IMR-90 (cell line): Measurements from ENCODE around the gene CLDN24. TPM values are rescaled to one million over a fixed set of nuclear protein-coding genes. Genes with fewer than 3 reads are reported as not detected.

ENCODE experiments used
- ATAC-seq: fragments of 200-7000 bp; cut with Tn5 transposase; 2 replicates; pipeline ENCODE4 v1.9.1; 2020; ENCODE audit warnings: low read depth, mild to moderate bottlenecking, moderate library complexity
- BruUV-seq: library from RNA; stranded (reverse); fragments of 400-500 nt; replicated peaks from 2 replicates; lab custom pipeline; 2021; lab: Mats Ljungman, UMichigan
- CTCF ChIA-PET: fragments of 300-600 bp; formaldehyde crosslinking; extraction: SDS; loops from one replicate; lab custom pipeline; 2021; ENCODE audit warnings: antibody characterized with exemption; lab: Yijun Ruan, JAX
- POLR2A ChIA-PET: fragments of 300-600 bp; sonication (Branson Sonifier 250); formaldehyde crosslinking; loops from one replicate; lab custom pipeline; 2022; ENCODE audit warnings: antibody characterized with exemption; ENCODE audit not compliant: unreplicated experiment; lab: Charles Lee
- DNase-seq: peaks from one replicate; pipeline ENCODE4 v3.0.0; 2013
- H2AFZ ChIP-seq: replicated peaks from 2 replicates; pipeline ENCODE3; 2013; ENCODE audit warnings: low read length, mild to moderate bottlenecking; ENCODE audit not compliant: poor library complexity
- H2AK5ac ChIP-seq: 2 replicates; pipeline ENCODE4 v1.6.1; 2013; ENCODE audit warnings: low read depth, low read length, inconsistent platforms
- H2AK9ac ChIP-seq: replicated peaks from 2 replicates; pipeline ENCODE3; 2013; ENCODE audit warnings: mild to moderate bottlenecking, low read depth, low read length, moderate library complexity; ENCODE audit not compliant: poor library complexity
- H2BK120ac ChIP-seq: 2 replicates; pipeline ENCODE4 v1.6.1; 2013; ENCODE audit warnings: low read depth, low read length, inconsistent platforms
- H2BK15ac ChIP-seq: 3 replicates; pipeline ENCODE4 v1.6.1; 2013; ENCODE audit warnings: low read depth, low read length, inconsistent platforms
- H2BK20ac ChIP-seq: 2 replicates; pipeline ENCODE4 v1.6.1; 2013; ENCODE audit warnings: low read depth, mild to moderate bottlenecking, inconsistent platforms, low read length, moderate library complexity
- H2BK5ac ChIP-seq: 2 replicates; pipeline ENCODE4 v1.6.1; 2013; ENCODE audit warnings: mild to moderate bottlenecking, low read depth, low read length, inconsistent platforms; ENCODE audit not compliant: poor library complexity, severe bottlenecking
- H3K14ac ChIP-seq: replicated peaks from 2 replicates; pipeline ENCODE4 v1.6.1; 2013; ENCODE audit warnings: low read depth, low read length, inconsistent platforms
- H3K18ac ChIP-seq: 2 replicates; pipeline ENCODE4 v1.6.1; 2013; ENCODE audit warnings: low read depth, low read length, control low read depth
- H3K23ac ChIP-seq: 2 replicates; pipeline ENCODE4 v1.6.1; 2013; ENCODE audit warnings: low read depth, low read length, inconsistent platforms
- H3K27ac ChIP-seq: 2 replicates; pipeline ENCODE4 v1.5.1; 2013; ENCODE audit warnings: mild to moderate bottlenecking, control low read depth, low read length; ENCODE audit not compliant: insufficient read depth
- H3K27me3 ChIP-seq: 2 replicates; pipeline ENCODE4 v1.6.1; 2013; ENCODE audit warnings: low read length; ENCODE audit not compliant: control insufficient read depth, insufficient read depth
- H3K36me3 ChIP-seq: 2 replicates; pipeline ENCODE4 v1.6.1; 2013; ENCODE audit warnings: low read length, mixed read lengths; ENCODE audit not compliant: control insufficient read depth, insufficient read depth
- H3K4ac ChIP-seq: 2 replicates; pipeline ENCODE4 v1.6.1; 2013; ENCODE audit warnings: low read depth, low read length, inconsistent platforms
- H3K4me1 ChIP-seq: 2 replicates; pipeline ENCODE4 v1.6.1; 2013; ENCODE audit warnings: low read length, mixed read lengths; ENCODE audit not compliant: control insufficient read depth, insufficient read depth
- H3K4me2 ChIP-seq: 2 replicates; pipeline ENCODE4 v1.6.1; 2013; ENCODE audit warnings: low read depth, mild to moderate bottlenecking, control low read depth, low read length, moderate library complexity
- H3K4me3 ChIP-seq: 2 replicates; pipeline ENCODE4 v1.5.1; 2013; ENCODE audit warnings: low read depth, mild to moderate bottlenecking, control low read depth, low read length, moderate library complexity; ENCODE audit not compliant: insufficient read depth
- H3K56ac ChIP-seq: 2 replicates; pipeline ENCODE4 v1.6.1; 2013; ENCODE audit warnings: low read length, inconsistent platforms; ENCODE audit not compliant: insufficient read depth; ENCODE audit errors: extremely low read depth
- H3K79me1 ChIP-seq, 2 experiments: 2 replicates each; pipeline ENCODE4 v1.6.1; 2013; ENCODE audit warnings: low read length in 2 of 2, inconsistent platforms in 1 of 2, low read depth in 1 of 2
- H3K9ac ChIP-seq: 2 replicates; pipeline ENCODE4 v1.6.1; 2013; ENCODE audit warnings: low read depth, low read length, control low read depth
- H3K9me1 ChIP-seq: 2 replicates; pipeline ENCODE4 v1.6.1; 2013; ENCODE audit warnings: low read length, inconsistent platforms; ENCODE audit not compliant: insufficient read depth
- H3K9me3 ChIP-seq: 2 replicates; pipeline ENCODE4 v1.6.1; 2013; ENCODE audit warnings: low read length; ENCODE audit not compliant: control insufficient read depth, insufficient read depth
- H4K20me1 ChIP-seq: 2 replicates; pipeline ENCODE4 v1.6.1; 2013; ENCODE audit warnings: low read length, inconsistent platforms; ENCODE audit not compliant: insufficient read depth
- H4K5ac ChIP-seq: 2 replicates; pipeline ENCODE4 v1.6.1; 2013; ENCODE audit warnings: mild to moderate bottlenecking, low read depth, low read length, control low read depth
- H4K8ac ChIP-seq, 2 experiments: 2 replicates each; pipeline ENCODE4 v1.6.1; 2013; ENCODE audit warnings: low read depth in 2 of 2, low read length in 2 of 2, control low read depth in 1 of 2, inconsistent platforms in 1 of 2
- H4K91ac ChIP-seq: 2 replicates; pipeline ENCODE4 v1.6.1; 2013; ENCODE audit warnings: low read depth, low read length, inconsistent platforms; ENCODE audit not compliant: insufficient read depth
- BHLHE40 ChIP-seq: fragments of 150-350 bp; IDR thresholded peaks from 2 replicates; pipeline ENCODE4 v1.6.1; 2016; ENCODE audit warnings: mild to moderate bottlenecking, low read depth, low read length
- CEBPB ChIP-seq: IDR thresholded peaks from 2 replicates; pipeline ENCODE4 v1.6.1; 2012; ENCODE audit warnings: low read depth, low read length, improper control_type of control experiment
- CHD1 ChIP-seq: IDR thresholded peaks from 2 replicates; pipeline ENCODE4 v1.6.1; 2012; ENCODE audit warnings: low read depth, low read length, improper control_type of control experiment
- CTCF ChIP-seq: conservative IDR thresholded peaks from 2 replicates; pipeline ENCODE4 v1.5.1; 2012; ENCODE audit warnings: mild to moderate bottlenecking, low read depth, low read length, improper control_type of control experiment
- ELK1 ChIP-seq: fragments of 150-350 bp; IDR thresholded peaks from 2 replicates; pipeline ENCODE4 v1.6.1; 2016; ENCODE audit warnings: low read depth, mild to moderate bottlenecking, low read length, moderate library complexity, borderline replicate concordance
- FOS ChIP-seq: fragments of 150-350 bp; IDR thresholded peaks from 2 replicates; pipeline ENCODE4 v1.6.1; 2016; ENCODE audit warnings: low read depth, low read length
- MAFK ChIP-seq: IDR thresholded peaks from 2 replicates; pipeline ENCODE4 v1.6.1; 2012; ENCODE audit warnings: low read depth, low read length, improper control_type of control experiment
- MAZ ChIP-seq: IDR thresholded peaks from 2 replicates; pipeline ENCODE4 v1.6.1; 2012; ENCODE audit warnings: low read depth, mild to moderate bottlenecking, low read length, improper control_type of control experiment, moderate library complexity, borderline replicate concordance
- MXI1 ChIP-seq: IDR thresholded peaks from 2 replicates; pipeline ENCODE4 v1.6.1; 2012; ENCODE audit warnings: low read depth, mild to moderate bottlenecking, low read length, moderate library complexity, borderline replicate concordance
- NFE2L2 ChIP-seq: fragments of 150-350 bp; IDR thresholded peaks from 2 replicates; pipeline ENCODE4 v1.6.1; 2016; ENCODE audit warnings: low read depth, mild to moderate bottlenecking, low read length
- POLR2A ChIP-seq: IDR thresholded peaks from 2 replicates; pipeline ENCODE4 v1.6.1; 2012; ENCODE audit warnings: mild to moderate bottlenecking, low read depth, low read length
- RAD21 ChIP-seq: IDR thresholded peaks from 2 replicates; pipeline ENCODE4 v1.6.1; 2012; ENCODE audit warnings: low read length, improper control_type of control experiment
- RCOR1 ChIP-seq: IDR thresholded peaks from 2 replicates; pipeline ENCODE4 v1.6.1; 2012; ENCODE audit warnings: mild to moderate bottlenecking, low read length, improper control_type of control experiment; ENCODE audit not compliant: insufficient replicate concordance
- RFX5 ChIP-seq: IDR thresholded peaks from 2 replicates; pipeline ENCODE4 v1.8.0; 2012; ENCODE audit warnings: low read depth, mild to moderate bottlenecking, low read length, moderate library complexity
- SMC3 ChIP-seq: fragments of 150-350 bp; IDR thresholded peaks from 2 replicates; pipeline ENCODE4 v1.6.1; 2016; ENCODE audit warnings: low read depth, mild to moderate bottlenecking, antibody characterized with exemption, low read length, moderate library complexity
- USF2 ChIP-seq: fragments of 150-350 bp; IDR thresholded peaks from 2 replicates; pipeline ENCODE4 v1.6.1; 2017; ENCODE audit warnings: mild to moderate bottlenecking, antibody characterized with exemption, low read length, low read depth
- WGBS, 2 experiments: methylation state at CpG; one replicate each; pipeline versions ENCODE4 v1.1.5 to v1.1.7; 2013; ENCODE audit warnings: missing lambda C conversion rate in 2 of 2; ENCODE audit not compliant: insufficient read length in 1 of 2; ENCODE audit errors: extremely low coverage in 2 of 2; 5-methylcytosine and 5-hydroxymethylcytosine counted together
- dilution Hi-C: fragments of 300-500 bp; cut with HindIII; formaldehyde crosslinking; loops from one replicate; pipeline ENCODE4 v1.14.3; 2018; ENCODE audit warnings: low sequenced_read_pairs; ENCODE audit not compliant: unreplicated experiment
- in situ Hi-C: fragments of 300-500 bp; cut with MboI; formaldehyde crosslinking; loops from 3 replicates; pipeline ENCODE4 v1.14.3; 2019; ENCODE audit warnings: low sequenced_read_pairs, inconsistent platforms, mixed read lengths
- intact Hi-C: fragments of 100-400 bp; cut with micrococcal nuclease; formaldehyde crosslinking; loops from 2 replicates; pipeline ENCODE4 v1.10.0; 2022
- polyA plus RNA-seq, 3 experiments: library from polyadenylated mRNA; depleted of rRNA; stranded (reverse); fragments of >200 nt; gene quantifications; 2 replicates each; pipeline ENCODE4 v1.2.3, GENCODE V29; 2012; ENCODE audit warnings: low replicate concordance in 1 of 3
- total RNA-seq: library from RNA; depleted of rRNA; stranded (reverse); fragments of >200 nt; gene quantifications from 2 replicates; pipeline ENCODE4 v1.2.3, GENCODE V29; 2012

CLDN24 gene
- total and polyA plus RNA-seq, 2 of the 4 experiments (the other 2 are of a cell fraction): not detected

- Histone ChIP-seq H3K9me3 (no peaks in the 10 kb centered on the region), H2BK5ac (no peak overlapping the region), H4K91ac (no peak overlapping the region), H2BK15ac (no peak overlapping the region), H3K4me2 (no peak overlapping the region), H4K8ac (no peak overlapping the region), H3K4me1 (peaks cover 6% of the 10 kb centered on the region), H2BK120ac (no peak overlapping the region), H2AFZ (no peak overlapping the region), H3K23ac (no peak overlapping the region), H3K9me1 (no peaks in the 10 kb centered on the region), H3K9ac (no peak overlapping the region), H3K14ac (no peak overlapping the region), H3K56ac (no peak overlapping the region), H3K27ac (no peak overlapping the region), H2BK20ac (no peak overlapping the region), H3K36me3 (no peaks in the 10 kb centered on the region), H3K18ac (no peak overlapping the region), H4K5ac (no peak overlapping the region), H3K4ac (no peak overlapping the region), H3K79me1 (no peaks in the 10 kb centered on the region), H4K20me1 (no peaks in the 10 kb centered on the region), H3K27me3 (no peaks in the 10 kb centered on the region), H3K4me3 (no peak overlapping the region), H2AK5ac (no peak overlapping the region), H2AK9ac (no peak overlapping the region)
- in situ Hi-C loops (no loop called here), dilution Hi-C loops (no loop called here), intact Hi-C loops (no loop called here)
- no CpG with 5 or more reads among the region's 15 CpGs for WGBS, 2 experiments
- peak; percentile 77 for ATAC-seq
- TF ChIP-seq CTCF (peak; percentile 39), POLR2A (no peak), FOS (no peak), RAD21 (peak; percentile 46), RCOR1 (no peak), CEBPB (no peak), RFX5 (no peak), USF2 (no peak), MAFK (no peak), MXI1 (no peak), SMC3 (peak; percentile 16; the same call in 1 of the 2 replicates), BHLHE40 (peak; percentile 98), ELK1 (no peak), CHD1 (no peak), MAZ (no peak), NFE2L2 (no peak)
- ChIA-PET CTCF (interaction anchor here (0.6 to 0.7 kb wide), 2 partner anchors 16 to 349 kb away, joined by 3 read pairs; no protein-coding TSS in a partner anchor), POLR2A (no interaction called here)
- peak; percentile 57 for DNase-seq
- no TSS peak for BruUV-seq
Observed at GRCh38 chr4:183362916-183363542, 40.8 kb upstream of the CLDN24 start.
